Lower leg skin (tissue), 4 donors: Measurements from ENCODE around the gene TECPR2. TPM values are rescaled to one million over a fixed set of nuclear protein-coding genes. Genes with fewer than 3 reads are reported as not detected.

Experiments used
- DNase-seq, 2 donors: peaks; one replicate each; pipeline ENCODE4 v3.0.0-alpha.2; 2019; ENCODE audit warnings: low spot score in 2 of 2
- H3K4me3 ChIP-seq: fragments of 200-600 bp; sonication (generic); 2 replicates; pipeline ENCODE4 v1.5.1; 2017; ENCODE audit warnings: mild to moderate bottlenecking, low read depth; ENCODE audit not compliant: poor library complexity, severe bottlenecking
- CTCF ChIP-seq, 3 donors: fragments of 450-650 bp; IDR thresholded peaks; one replicate each; pipeline ENCODE4 v1.5.1; 2016; ENCODE audit warnings: antibody characterized with exemption in 3 of 3, mild to moderate bottlenecking in 3 of 3, moderate library complexity in 2 of 3
- POLR2A ChIP-seq, 2 donors: fragments of 450-650 bp; IDR thresholded peaks; one replicate each; pipeline ENCODE4 v1.6.1; 2016 to 2017; ENCODE audit warnings: antibody characterized with exemption in 2 of 2, mild to moderate bottlenecking in 1 of 2, moderate library complexity in 1 of 2
- WGBS, 2 donors: methylation state at CpG; one replicate each; pipeline ENCODE4 v1.1.5; 2018; 5-methylcytosine and 5-hydroxymethylcytosine counted together
- intact Hi-C: fragments of 100-400 bp; cut with DNase I; formaldehyde crosslinking; loops from one replicate; pipeline ENCODE4 v1.15.0; 2023; ENCODE audit warnings: low total_unique reads
- total RNA-seq, 4 donors: library from RNA; depleted of rRNA; stranded (reverse); fragments of >200 nt; gene quantifications; one replicate each; pipeline ENCODE4 v1.1.0, GENCODE V29; 2016

TECPR2 gene
- total RNA-seq, 4 donors from 2014 or later: 10.8 to 37.8 (median 17.8) TPM

- DNase-seq: no peak
- intact Hi-C loops: no loop called here
- WGBS, 2 donors: 79 to 80% methylated on average over 11 of the region's 11 CpGs
- H3K4me3 ChIP-seq: no peak overlapping the region
- TF ChIP-seq POLR2A (IDR thresholded peaks at IDR 0.05) (no peak), CTCF (IDR thresholded peaks at IDR 0.05) (no peak)
Observed at GRCh38 chr14:102528431-102529170, 165.9 kb downstream of the TECPR2 start.

- DNase-seq: no peak
- intact Hi-C loops: no loop called here
- no peak for TF ChIP-seq CTCF (IDR thresholded peaks at IDR 0.05)
- no peak for TF ChIP-seq POLR2A (IDR thresholded peaks at IDR 0.05)
- no peak overlapping the region for H3K4me3 ChIP-seq
- 46 to 47% methylated on average over 13 of the region's 13 CpGs for WGBS, 2 donors
Observed at GRCh38 chr14:102530828-102531478, 168.2 kb downstream of the TECPR2 start.

- DNase-seq: no peak
- intact Hi-C loops: no loop called here
- TF ChIP-seq POLR2A (IDR thresholded peaks at IDR 0.05) (no peak), CTCF (IDR thresholded peaks at IDR 0.05) (no peak)
- no peak overlapping the region for H3K4me3 ChIP-seq
- 70% methylated on average over 3 of the region's 3 CpGs for WGBS, 2 donors
Observed at GRCh38 chr14:102532204-102532658, 169.5 kb downstream of the TECPR2 start.

GRCh38 chr14:102537981-102538601 lies 175.3 kb downstream of the TECPR2 start:
- intact Hi-C loops: no loop called here
- TF ChIP-seq POLR2A (IDR thresholded peaks at IDR 0.05) (no peak), CTCF (IDR thresholded peaks at IDR 0.05) (no peak)
- WGBS, 2 donors: 69 to 73% methylated on average over 14 of the region's 15 CpGs
- H3K4me3 ChIP-seq: no peak overlapping the region
- DNase-seq: no peak

GRCh38 chr14:102538602-102539543 lies 176.1 kb downstream of the TECPR2 start:
- DNase-seq: no peak
- intact Hi-C loops: no loop called here
- TF ChIP-seq POLR2A (IDR thresholded peaks at IDR 0.05): no peak
- H3K4me3 ChIP-seq: no peak overlapping the region
- 76 to 78% methylated on average over 6 to 25 of the region's 25 CpGs for WGBS, 2 donors
